ENCODE results near the gene CLIC1.

- TF ChIP-seq RAD21 (IDR thresholded peaks at IDR 0.05; ENCODE audit: low read depth): no peak
- TF ChIP-seq, protein P1, sequence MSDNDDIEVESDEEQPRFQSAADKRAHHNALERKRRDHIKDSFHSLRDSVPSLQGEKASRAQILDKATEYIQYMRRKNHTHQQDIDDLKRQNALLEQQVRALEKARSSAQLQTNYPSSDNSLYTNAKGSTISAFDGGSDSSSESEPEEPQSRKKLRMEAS (IDR thresholded peaks at IDR 0.05): no peak
- TF ChIP-seq CREB1 (IDR thresholded peaks at IDR 0.05; ENCODE audit: low read depth): no peak
- TF ChIP-seq CEBPB (IDR thresholded peaks at IDR 0.05): no peak
- TF ChIP-seq, protein P2, sequence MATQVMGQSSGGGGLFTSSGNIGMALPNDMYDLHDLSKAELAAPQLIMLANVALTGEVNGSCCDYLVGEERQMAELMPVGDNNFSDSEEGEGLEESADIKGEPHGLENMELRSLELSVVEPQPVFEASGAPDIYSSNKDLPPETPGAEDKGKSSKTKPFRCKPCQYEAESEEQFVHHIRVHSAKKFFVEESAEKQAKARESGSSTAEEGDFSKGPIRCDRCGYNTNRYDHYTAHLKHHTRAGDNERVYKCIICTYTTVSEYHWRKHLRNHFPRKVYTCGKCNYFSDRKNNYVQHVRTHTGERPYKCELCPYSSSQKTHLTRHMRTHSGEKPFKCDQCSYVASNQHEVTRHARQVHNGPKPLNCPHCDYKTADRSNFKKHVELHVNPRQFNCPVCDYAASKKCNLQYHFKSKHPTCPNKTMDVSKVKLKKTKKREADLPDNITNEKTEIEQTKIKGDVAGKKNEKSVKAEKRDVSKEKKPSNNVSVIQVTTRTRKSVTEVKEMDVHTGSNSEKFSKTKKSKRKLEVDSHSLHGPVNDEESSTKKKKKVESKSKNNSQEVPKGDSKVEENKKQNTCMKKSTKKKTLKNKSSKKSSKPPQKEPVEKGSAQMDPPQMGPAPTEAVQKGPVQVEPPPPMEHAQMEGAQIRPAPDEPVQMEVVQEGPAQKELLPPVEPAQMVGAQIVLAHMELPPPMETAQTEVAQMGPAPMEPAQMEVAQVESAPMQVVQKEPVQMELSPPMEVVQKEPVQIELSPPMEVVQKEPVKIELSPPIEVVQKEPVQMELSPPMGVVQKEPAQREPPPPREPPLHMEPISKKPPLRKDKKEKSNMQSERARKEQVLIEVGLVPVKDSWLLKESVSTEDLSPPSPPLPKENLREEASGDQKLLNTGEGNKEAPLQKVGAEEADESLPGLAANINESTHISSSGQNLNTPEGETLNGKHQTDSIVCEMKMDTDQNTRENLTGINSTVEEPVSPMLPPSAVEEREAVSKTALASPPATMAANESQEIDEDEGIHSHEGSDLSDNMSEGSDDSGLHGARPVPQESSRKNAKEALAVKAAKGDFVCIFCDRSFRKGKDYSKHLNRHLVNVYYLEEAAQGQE (IDR thresholded peaks at IDR 0.05; ENCODE audit: low read depth): no peak
- no peak for TF ChIP-seq EP300 (IDR thresholded peaks at IDR 0.05; ENCODE audit: borderline replicate concordance)
- no peak for TF ChIP-seq FOXM1 (IDR thresholded peaks at IDR 0.05; ENCODE audit: borderline replicate concordance, low read depth)
- no peak for TF ChIP-seq TAF1 (IDR thresholded peaks at IDR 0.05; ENCODE audit: low read depth)
- TF ChIP-seq TCF12 (IDR thresholded peaks at IDR 0.05; ENCODE audit: low read depth): no peak
- TF ChIP-seq TEAD4 (IDR thresholded peaks at IDR 0.05): no peak
- TF ChIP-seq YY1 (IDR thresholded peaks at IDR 0.05; ENCODE audit: low read depth): no peak
Observed at GRCh38 chr6:31719001-31719400, 17.3 kb downstream of the CLIC1 start.
